Stimulated activated CD8-positive, alpha-beta memory T cell treated with anti-CD3 and anti-CD28 coated beads, Interleukin-12 subunit alpha, Interleukin-12 subunit beta, amount 100 ng/mL, for 24 hours (primary cell): ENCODE results near the gene CACNA2D3.

Source experiments
- DNase-seq: peaks from one replicate; pipeline ENCODE4 v3.0.0-alpha.2; 2020; ENCODE audit errors: extremely low read depth

Gene CACNA2D3

DNA sequence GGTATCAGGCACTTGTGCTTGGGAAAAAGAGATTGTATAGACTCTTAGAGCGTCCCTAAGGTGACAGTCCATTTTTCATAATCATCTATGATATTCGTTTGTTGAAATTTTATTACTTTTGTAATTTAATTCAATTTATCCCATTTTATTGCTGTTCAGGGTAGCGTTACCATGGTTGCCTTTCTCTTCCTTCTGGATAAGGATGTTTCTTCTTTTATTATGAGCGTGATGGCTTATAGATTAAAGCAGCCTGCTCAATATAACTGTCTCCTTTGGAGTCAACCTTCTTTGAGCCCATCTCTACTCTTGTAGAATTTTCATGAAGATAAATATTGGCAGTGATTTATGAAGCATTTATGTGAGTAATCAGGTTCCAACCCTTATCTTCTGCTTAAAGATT is 623.5 kb downstream of the CACNA2D3 start:
- DNase-seq, result no peak

DNA sequence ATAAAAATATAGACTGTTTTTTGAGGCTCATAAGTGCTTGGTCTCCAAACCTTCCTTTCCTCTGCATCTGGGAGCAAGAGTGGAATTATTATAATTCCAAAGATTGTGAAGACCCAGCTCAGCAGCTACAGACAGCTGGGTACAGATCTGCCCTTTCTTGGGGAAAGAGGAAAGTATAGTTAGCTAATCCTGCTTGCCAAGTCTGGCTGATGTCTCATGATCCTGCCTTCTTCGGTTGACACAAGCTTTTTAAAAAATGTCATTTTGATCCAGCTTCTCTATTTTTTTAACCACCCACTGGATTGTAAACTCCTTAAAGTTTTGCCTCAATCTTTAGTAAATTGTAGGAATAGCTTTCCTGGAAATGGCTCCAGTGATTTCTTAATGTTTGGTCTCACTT is 624.4 kb downstream of the CACNA2D3 start:
- no peak for DNase-seq

DNA sequence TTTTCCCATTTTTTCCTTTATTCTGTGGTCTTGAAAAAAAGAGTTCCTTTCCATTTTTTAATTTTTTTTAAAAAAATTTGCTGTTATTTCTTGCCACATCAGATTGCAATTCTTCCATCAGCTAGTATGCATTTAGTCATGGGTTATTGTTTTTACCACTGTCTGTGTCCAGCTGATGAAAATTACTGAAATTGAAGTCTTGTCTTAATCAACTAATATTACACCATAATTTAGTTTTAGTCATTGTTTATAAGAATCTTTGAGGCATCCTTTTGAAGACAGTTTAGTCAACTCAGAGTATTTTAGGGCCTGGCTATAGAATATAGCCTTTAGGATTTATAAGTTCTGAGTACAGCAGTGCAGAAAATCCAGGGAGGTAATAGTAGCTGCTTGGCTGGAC is 633.4 kb downstream of the CACNA2D3 start:
- DNase-seq, result no peak

DNA sequence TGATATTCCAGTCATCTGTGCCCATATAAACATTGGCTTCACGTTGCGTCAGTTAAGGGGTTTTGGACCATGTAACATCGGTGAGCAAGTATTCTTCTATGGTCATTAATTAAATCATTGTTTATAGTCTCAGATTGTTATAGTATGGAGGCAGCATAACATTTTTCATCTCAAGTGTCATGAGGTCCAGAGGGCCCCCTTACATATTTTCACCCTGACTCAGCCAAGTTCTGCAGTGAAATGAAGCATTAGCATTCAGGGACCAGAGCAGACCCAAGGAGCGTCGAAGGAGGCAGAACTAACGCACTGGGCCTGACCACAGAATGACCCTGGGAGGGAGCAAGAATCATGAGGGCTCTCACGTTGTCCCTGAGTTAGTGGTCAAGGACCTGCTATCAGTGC is 634.0 kb downstream of the CACNA2D3 start:
- no peak for DNase-seq

DNA sequence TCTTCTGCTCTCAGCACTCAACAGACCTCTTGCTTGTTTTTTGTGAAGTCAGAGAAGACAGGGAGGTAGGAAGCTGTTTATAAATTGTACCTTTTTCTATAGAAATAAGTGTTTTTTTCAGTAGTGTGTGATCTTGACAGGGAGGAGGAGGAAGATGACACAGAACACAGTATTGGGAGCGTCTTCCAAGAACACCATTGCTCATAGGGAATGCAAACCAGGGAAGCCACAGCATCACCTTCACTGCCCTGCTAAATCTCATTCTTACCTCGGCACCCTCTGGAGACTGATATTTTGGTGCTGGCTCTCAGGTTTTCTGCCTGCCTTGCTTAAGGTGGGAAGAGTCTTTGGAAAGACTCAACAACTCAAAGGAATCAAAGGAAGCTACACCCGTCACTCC is 636.1 kb downstream of the CACNA2D3 start:
- no peak for DNase-seq

DNA sequence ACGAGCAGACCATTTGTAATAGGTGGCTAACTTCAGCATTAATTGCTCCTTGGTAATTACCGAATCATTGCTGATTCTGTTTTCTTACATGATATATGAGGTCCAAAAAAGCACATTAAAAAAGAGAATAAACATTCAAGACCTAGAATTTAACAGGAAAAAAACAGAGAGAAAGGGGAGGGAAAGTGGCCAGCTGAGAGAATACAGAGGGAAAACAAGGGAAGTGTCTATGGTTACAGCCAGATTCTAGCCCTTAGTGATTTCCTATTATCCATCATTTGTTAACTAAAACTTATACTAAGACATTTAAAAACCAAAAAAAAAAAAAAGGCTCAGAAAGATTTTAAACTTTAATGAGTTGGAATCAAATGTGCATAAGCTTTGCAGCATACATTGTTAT is 636.8 kb downstream of the CACNA2D3 start:
- no peak for DNase-seq

DNA sequence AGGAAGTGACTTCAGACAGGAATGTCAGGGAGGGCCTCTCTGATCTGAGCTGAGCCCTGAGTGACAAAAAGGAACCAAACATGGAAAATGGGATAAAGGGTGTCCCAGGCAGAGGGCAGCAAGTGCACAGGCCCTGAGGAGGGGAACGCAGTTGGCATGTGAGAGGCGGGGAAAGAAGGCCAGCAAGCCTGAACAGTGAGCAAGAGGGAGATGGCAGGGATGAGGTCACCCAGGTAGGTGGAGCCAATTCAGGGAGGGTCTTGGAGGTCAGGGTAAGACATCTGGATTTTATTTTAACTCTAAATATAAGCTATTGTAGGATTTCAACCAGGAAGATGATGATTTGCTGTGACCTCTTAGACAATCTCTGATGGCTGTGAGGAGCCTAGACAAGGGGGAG is 637.8 kb downstream of the CACNA2D3 start:
- DNase-seq, result no peak

DNA sequence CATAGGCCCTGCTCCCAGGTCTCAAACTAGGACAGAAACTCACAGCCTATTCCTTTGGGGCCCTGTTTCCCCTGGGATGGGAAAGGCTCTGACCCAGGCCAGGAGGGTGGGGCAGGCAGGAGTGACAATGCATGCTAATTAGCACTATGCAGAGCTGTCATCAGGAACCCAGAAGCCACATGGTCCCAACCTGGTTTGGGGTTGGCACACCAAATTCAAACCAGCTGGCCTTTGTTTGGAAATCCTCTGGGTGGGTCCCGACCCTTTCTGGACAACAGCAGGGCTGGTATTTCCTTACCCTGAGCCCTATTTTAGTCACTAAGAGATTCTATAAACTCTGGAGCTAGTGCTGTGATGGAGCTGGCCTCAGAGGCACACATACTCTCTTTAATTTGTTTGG is 639.3 kb downstream of the CACNA2D3 start:
- DNase-seq, result no peak

DNA sequence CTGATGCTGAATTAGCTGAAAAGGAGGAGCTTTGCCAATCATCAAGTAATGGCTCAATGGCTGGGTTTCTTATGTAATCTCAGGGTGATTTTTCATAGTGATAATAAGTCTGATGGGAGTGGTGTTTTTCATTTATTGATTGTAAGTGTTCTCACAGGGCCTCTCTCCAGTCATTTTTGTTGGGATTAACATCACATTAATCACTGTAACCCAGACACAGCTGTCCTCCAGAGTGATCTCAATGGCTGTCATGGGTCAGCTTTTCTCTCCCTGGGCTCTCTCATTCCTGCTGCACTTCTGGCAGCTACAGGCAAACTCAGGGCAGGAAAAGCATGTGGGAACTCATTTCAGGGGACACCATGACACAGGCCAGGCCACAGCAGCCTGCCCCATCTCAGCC is 642.6 kb downstream of the CACNA2D3 start:
- DNase-seq, result no peak

DNA sequence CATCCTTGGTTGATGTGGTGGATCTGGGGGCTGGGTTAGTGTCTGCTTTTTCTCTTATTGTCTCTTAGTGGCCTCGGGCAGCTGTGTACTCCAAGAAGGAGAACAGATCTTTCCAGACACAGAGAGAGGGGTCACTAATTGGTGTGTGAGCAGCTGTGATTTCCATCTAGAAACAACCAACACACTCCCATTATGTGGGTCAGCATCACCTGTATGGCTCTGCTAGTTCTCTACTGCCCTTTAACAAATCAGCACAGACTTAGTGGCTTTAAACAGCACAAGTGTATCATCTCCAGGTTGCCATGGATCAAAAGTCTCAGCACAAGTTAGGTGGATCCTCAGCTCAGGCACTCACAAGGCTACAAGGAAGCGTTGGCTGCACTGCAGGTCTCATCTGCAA is 648.7 kb downstream of the CACNA2D3 start:
- DNase-seq, result no peak

DNA sequence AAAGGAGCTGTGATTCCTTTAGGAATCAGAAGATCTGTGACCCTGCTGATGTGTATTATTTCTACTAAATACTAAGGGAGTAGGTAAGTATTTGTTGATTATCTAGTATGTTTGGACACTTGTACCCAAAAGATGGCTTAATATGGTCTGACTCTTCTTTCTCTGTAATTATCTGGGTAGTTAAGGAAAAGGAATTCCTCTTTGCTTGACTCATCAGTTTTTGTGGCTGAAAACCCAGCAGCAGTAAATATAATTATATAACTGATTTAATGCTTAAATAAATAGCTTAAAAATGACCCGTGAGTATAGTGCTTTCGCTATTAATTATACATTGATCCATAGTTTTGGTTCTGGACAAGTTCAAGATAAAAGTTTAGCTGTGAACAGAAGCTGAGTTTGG is 649.7 kb downstream of the CACNA2D3 start:
- no peak for DNase-seq

DNA sequence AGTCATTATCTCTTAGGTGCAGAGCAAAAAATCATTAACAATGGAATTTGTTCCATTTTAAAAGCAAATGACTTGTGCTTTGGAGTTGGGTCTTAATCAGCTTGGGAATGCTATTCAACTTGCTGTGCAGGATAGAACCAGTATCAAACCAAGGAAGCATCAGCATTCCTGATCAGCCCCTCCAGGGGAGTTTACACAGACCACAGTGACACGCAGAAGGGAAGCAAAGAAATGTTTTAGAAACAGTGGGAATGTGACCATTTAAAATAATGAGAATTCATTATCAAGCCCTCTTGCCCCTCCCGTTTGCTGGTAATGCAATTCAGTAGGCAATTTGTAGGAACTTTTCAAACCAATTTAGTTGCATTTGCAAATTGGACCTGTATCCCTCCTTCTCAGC is 650.4 kb downstream of the CACNA2D3 start:
- DNase-seq, result no peak

DNA sequence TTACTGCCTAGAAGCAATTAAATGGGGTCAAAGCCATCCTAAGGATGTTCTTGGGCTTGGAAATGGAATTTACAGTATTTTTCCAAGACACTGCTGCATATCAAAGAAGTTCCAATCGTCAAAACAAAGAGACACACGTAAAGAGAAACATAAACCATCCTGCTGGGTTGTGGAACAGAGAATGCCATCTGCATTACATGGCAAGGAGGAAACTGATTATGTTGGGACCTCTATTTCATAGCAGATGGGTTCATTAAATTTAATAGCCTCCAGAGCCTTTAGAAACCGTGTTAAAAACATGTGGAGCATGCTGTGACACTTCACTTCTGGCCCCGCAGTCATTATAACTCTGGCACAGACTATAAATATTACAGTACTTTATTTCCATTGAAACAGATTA is 650.9 kb downstream of the CACNA2D3 start:
- DNase-seq, result no peak

DNA sequence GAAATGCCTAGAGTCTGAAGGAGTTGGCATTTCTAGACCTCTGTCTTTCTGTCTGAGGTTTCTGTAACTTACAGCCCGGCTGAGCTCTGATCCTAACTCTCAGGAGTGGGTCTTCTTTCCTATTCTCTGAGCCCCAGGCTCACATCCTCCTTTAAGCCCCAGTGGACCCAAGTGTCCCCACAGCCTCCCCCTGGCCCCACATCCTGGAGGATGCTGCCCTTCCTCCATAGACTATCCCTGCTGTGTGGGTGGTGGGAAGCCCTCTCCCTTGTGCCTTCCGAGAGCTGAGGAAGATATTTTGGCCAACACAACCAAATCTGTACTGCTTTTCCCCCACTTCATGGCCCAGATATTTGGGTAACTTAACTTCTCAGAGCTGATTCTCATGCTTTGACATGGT is 654.2 kb downstream of the CACNA2D3 start:
- no peak for DNase-seq

DNA sequence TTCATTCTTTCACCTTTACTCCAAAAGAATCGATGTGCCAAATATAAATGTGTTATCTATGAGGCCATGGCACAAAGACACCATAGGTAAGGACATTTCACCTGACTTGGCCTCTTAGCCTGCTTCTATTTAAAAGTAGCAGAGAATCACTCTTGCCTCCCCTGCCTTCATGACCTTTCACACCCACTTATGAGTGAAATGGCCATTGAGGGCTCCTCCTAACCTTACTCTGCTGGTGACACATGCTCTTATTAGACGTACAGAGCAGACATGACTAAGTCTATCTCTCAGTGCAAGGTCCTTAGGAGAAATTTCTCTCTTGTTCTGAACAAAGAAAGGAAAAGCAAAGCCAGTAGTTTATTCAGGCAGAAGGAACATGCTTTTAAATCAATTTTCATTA is 654.8 kb downstream of the CACNA2D3 start:
- no peak for DNase-seq

DNA sequence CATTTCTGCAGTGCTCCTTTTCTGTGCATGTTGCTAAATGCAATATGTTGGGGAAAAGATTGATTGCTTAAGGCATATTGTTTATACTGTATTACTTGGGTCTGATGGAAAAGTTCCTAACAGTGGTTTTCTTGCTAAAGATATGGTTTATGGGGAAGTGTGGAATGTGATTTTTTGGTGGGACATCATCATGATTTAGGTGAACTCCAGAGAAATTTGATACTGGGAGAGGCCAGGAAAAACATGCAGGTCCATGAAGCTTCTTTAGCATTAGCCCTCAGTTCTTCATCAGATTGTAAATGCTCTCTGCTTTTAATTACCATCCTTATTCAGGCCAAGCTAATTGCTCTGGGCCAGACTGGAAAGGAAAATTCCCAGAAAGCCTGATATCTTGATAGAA is 658.0 kb downstream of the CACNA2D3 start:
- DNase-seq, result no peak

DNA sequence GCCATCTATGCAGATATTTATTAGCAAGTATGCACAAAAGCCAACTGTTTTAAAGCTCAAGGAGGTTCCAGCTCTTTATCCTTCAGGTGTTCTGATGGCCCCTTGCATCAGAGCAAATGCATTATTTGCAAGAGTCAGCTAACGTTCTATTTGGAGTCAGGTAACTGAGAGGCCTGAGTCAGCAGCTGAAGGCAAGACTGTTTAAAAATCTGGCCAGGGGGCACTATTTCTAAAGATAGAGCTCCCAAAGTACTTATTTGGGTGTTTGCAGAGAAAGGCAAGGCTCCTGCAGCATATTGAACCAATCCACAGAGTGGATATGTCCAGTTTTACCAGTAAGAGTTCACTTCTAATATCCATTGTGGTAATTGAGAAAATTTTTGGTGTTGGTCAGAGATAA is 659.4 kb downstream of the CACNA2D3 start:
- no peak for DNase-seq

DNA sequence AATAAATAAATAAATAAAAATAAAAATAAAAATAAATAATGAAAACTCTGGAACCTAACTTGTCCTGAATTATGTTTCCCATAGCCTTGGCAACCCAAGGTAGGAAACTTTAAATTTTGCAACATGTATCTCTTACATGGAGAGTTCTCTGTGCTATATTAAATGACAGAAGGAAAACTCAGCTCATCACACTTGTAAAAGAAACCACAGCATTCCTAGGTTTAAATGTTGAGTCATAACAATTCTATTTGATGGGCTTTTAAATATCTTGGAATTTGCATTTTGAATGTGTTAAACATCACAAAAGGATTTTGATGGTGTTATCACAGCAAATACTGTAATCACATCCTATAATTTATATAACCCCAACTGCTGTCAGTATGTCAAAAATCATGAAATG is 661.3 kb downstream of the CACNA2D3 start:
- DNase-seq, result no peak

DNA sequence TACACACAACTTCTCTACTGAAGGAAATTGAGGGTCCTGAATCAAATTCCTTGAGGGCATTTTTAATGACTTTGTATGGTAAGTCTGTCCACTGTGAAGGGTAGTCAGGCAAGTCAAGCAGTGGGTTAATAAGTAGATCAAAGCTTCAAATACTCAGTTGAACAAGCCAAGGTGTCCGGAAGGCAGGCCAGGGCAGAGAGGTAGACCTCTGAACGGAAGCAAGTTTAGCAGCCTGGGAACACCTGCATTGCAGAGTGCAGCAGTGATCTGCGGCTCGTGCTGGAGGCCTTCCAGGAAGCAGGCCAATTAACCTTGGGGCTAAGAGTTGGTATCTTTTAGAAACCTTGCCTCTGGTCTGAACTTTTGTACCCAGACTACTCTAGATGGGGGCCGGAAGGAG is 661.7 kb downstream of the CACNA2D3 start:
- no peak for DNase-seq

DNA sequence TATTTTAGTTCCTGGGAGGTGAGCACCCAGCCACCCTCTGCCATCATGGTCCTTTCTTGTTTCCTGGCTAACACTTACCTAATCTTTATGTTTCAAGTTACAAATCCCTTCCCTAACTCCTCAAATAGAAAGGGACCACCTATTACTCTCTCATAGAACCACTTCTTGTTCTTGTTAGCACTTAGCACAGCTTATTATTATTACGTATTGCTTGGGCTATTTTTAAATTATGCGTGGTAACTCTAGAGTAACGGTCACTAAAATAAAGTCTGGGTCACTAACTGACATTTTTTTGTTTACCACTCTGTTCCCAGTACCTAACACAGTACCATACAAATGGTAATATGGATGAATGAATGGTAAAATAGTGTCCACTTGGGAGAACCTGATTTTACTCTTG is 663.6 kb downstream of the CACNA2D3 start:
- DNase-seq, result no peak

DNA sequence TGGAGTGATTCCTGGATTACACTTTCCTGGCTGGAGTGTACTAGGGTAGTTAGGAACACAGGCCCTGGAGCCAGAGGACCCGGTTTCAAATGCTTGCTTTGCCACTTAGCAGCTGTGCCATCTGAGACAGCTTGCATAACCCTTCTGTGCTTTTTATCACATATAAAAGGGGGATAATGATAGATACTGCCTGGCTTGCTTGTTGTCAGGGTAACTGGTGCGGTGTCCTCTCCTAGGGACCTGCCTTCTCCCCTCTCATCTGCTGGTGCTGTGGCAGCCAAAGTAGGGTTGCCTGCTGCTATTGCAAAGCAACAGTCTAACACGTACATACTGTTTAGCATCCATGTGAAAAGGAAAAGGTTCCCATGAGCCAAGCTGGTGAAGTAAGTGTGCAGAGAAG is 667.7 kb downstream of the CACNA2D3 start:
- no peak for DNase-seq

DNA sequence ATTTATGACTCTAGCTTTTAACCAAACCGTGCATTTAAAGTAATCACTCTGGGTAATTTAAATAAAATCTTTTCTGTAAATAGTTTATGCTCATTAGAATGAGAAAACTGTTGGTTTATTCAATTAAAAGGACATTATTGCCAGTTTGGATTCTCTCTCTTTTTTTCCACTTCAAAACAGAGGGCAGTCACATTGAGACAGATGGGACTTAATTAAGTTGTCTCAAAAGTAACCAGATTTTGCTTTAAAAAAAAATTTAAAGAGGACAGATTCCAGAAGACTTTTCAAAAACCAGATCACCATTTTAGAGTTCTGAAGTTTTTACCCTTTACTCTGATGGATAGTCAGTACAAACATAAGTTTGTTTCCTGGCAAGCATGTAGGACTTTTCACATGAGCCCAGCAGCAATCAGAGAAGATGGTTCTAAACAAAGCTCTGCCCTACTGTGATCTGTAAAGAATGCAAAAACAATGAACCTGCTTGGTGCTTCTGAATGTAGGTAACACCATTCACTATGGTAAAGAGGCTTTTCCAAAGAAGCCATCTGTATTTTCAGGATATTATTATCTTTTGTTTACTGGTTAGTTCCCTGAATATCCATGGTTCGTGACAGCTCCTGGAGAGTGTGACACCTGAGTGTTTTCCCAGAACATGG is 669.3 kb downstream of the CACNA2D3 start:
- no peak for DNase-seq

DNA sequence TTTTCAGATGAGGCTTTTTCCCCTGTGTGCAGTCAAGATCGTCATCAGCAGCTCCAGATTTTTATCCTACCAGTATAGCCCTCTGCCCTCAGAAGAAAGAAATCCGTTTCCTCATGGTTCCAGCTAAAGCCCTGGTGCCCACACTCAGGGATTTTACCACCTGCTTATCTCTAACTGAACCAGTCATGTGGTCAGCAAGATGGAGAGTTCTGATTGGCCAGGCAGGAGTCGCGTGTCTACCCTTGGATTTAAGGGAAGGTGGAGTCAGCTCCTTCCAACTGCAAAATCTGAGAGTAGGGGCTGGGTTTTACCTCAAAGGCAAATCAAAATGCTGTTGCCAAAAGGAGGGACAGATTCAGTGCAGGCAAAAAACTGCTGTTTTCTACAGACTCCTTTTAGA is 670.2 kb downstream of the CACNA2D3 start:
- DNase-seq, result no peak

DNA sequence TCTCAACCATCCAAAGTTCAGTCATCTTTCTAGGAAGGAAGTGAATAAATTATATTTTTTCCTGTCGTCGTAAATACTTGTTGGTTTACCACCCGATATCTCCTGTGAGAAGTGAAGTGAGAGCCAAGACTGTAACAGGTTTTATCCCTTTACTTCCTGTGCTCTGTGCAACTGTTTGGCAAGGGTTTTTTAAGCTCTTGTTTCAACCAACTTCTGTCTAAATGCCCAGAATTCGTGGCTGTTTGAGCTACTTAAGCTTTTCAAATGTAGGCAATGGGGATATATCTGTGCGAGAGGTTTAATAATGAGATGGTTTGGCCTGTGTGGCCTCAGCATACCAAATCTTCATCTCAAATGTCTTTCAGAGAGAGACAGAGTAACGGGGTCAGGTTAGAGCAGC is 670.8 kb downstream of the CACNA2D3 start:
- DNase-seq, result no peak

DNA sequence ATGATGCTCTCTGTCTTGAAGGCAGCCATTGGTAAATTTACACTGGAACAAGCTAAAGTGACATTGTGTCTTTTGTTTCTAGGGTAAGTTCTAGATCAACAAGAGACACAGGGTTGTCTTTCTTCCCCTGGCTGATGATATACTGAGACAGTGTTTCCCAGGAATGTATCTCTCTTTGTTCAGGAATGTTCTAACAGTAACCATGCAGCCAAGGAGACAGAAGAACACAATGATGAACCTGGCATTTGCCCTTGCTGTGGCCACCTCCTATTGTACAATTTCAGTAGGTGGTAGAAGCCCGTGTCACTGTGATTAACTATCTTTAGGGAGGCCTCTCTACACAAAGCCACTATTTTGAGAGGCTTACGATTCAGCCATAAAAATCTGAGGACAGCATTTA is 674.8 kb downstream of the CACNA2D3 start:
- DNase-seq, result no peak
